DND-41 (cell line): Measurements from ENCODE around the gene BRD7.

ENCODE experiments used
- ATAC-seq: fragments of 200-7000 bp; cut with Tn5 transposase; 3 replicates; pipeline ENCODE4 v1.9.1; 2021; ENCODE audit warnings: low read depth; ENCODE audit not compliant: insufficient read depth
- DNase-seq: peaks from one replicate; pipeline ENCODE4 v3.0.0-alpha.2; 2020
- H2AFZ ChIP-seq: 2 replicates; pipeline ENCODE4 v1.6.0; 2012; ENCODE audit warnings: low read depth, low read length
- H3K27ac ChIP-seq: 2 replicates; pipeline ENCODE4 v1.5.1; 2012; ENCODE audit warnings: low read length, inconsistent platforms
- H3K27me3 ChIP-seq: fragments of 200-600 bp; sonication (generic); 2 replicates; pipeline ENCODE4 v1.6.0; 2012; ENCODE audit warnings: low read length, mild to moderate bottlenecking, inconsistent platforms; ENCODE audit not compliant: insufficient read depth, poor library complexity
- H3K36me3 ChIP-seq: 2 replicates; pipeline ENCODE4 v1.5.1; 2012; ENCODE audit warnings: low read length, inconsistent platforms; ENCODE audit not compliant: insufficient read depth
- H3K4me1 ChIP-seq: 2 replicates; pipeline ENCODE4 v1.5.1; 2012; ENCODE audit warnings: mild to moderate bottlenecking, low read length; ENCODE audit not compliant: insufficient read depth
- H3K4me2 ChIP-seq: 2 replicates; pipeline ENCODE4 v1.6.0; 2012; ENCODE audit warnings: mild to moderate bottlenecking, moderate library complexity, low read length, inconsistent platforms; ENCODE audit not compliant: insufficient read depth
- H3K4me3 ChIP-seq, 2 experiments: fragments of 200-600 bp in 1 of 2; shearing (Covaris generic) in 1 of 2; 2 replicates each; pipeline ENCODE4 v1.5.1; 2012 to 2016; ENCODE audit warnings: inconsistent platforms in 2 of 2, low read length in 2 of 2, mild to moderate bottlenecking in 2 of 2, low read depth in 1 of 2, moderate library complexity in 1 of 2
- H3K79me2 ChIP-seq: 2 replicates; pipeline ENCODE4 v1.6.0; 2012; ENCODE audit warnings: low read length, inconsistent platforms; ENCODE audit not compliant: insufficient read depth
- H3K9ac ChIP-seq: 2 replicates; pipeline ENCODE4 v1.6.0; 2012; ENCODE audit warnings: low read depth, mild to moderate bottlenecking, inconsistent platforms, low read length, moderate library complexity
- H3K9me3 ChIP-seq: 2 replicates; pipeline ENCODE4 v1.5.1; 2012; ENCODE audit warnings: low read length, moderate library complexity, mild to moderate bottlenecking, inconsistent platforms; ENCODE audit not compliant: insufficient read depth, severe bottlenecking
- H4K20me1 ChIP-seq: 2 replicates; pipeline ENCODE4 v1.6.0; 2012; ENCODE audit warnings: low read length; ENCODE audit not compliant: insufficient read depth
- CTCF ChIP-seq: IDR thresholded peaks from 2 replicates; pipeline ENCODE4 v1.5.1; 2012; ENCODE audit warnings: borderline replicate concordance, low read length, moderate library complexity, mild to moderate bottlenecking; ENCODE audit not compliant: poor library complexity, severe bottlenecking; ENCODE audit errors: extremely low read depth
- EZH2 ChIP-seq: IDR thresholded peaks from 3 replicates; pipeline ENCODE4 v1.6.1; 2012; ENCODE audit warnings: borderline replicate concordance, low read depth, mild to moderate bottlenecking, moderate library complexity, low read length, inconsistent platforms; ENCODE audit not compliant: severe bottlenecking

BRD7 gene

GRCh38 chr16:50276801-50277555 lies 91.8 kb downstream of the BRD7 start:
- no peak for DNase-seq
- no peaks in the 10 kb centered on the region for H3K9me3 ChIP-seq
- no peak for ATAC-seq
- no peak overlapping the region for H3K4me3 ChIP-seq
- no peak overlapping the region for H3K4me2 ChIP-seq
- peaks cover 12% of the 10 kb centered on the region; the same call in 1 of the 2 replicates for H4K20me1 ChIP-seq
- H3K9ac ChIP-seq, result no peak overlapping the region
- TF ChIP-seq CTCF, result no peak
- TF ChIP-seq EZH2, result no peak
- H3K36me3 ChIP-seq, result no peaks in the 10 kb centered on the region
- H3K27me3 ChIP-seq, result no peaks in the 10 kb centered on the region
- no peaks in the 10 kb centered on the region for H3K4me1 ChIP-seq
- no peaks in the 10 kb centered on the region for H3K79me2 ChIP-seq
- no peak overlapping the region for H3K27ac ChIP-seq
- no peak overlapping the region for H2AFZ ChIP-seq

GRCh38 chr16:50276326-50276640 lies 92.5 kb downstream of the BRD7 start:
- no peak overlapping the region for H2AFZ ChIP-seq
- H3K9me3 ChIP-seq, result no peaks in the 10 kb centered on the region
- H3K27me3 ChIP-seq, result no peaks in the 10 kb centered on the region
- H3K4me1 ChIP-seq, result no peaks in the 10 kb centered on the region
- peaks cover 11% of the 10 kb centered on the region; the same call in 1 of the 2 replicates for H4K20me1 ChIP-seq
- H3K79me2 ChIP-seq, result no peaks in the 10 kb centered on the region
- no peak overlapping the region for H3K27ac ChIP-seq
- no peak overlapping the region for H3K4me3 ChIP-seq
- H3K9ac ChIP-seq, result no peak overlapping the region
- H3K4me2 ChIP-seq, result no peak overlapping the region
- ATAC-seq (no peak), DNase-seq (no peak)
- no peaks in the 10 kb centered on the region for H3K36me3 ChIP-seq
- TF ChIP-seq EZH2 (no peak), CTCF (no peak)

- DNase-seq (no peak), ATAC-seq (no peak)
- Histone ChIP-seq H3K9me3 (no peaks in the 10 kb centered on the region), H3K4me1 (no peaks in the 10 kb centered on the region), H3K4me3 (no peak overlapping the region), H3K36me3 (no peaks in the 10 kb centered on the region), H3K9ac (no peak overlapping the region), H3K79me2 (no peaks in the 10 kb centered on the region), H3K4me2 (no peak overlapping the region), H2AFZ (no peak overlapping the region), H3K27ac (no peak overlapping the region), H4K20me1 (peaks cover 6% of the 10 kb centered on the region; the same call in 1 of the 2 replicates), H3K27me3 (no peaks in the 10 kb centered on the region)
- TF ChIP-seq CTCF (no peak), EZH2 (no peak)
These were observed 93.1 kb downstream of the BRD7 start for GRCh38 chr16:50275428-50276325.
